NCI-H345 treated with DMSO at 0.1 percent for 48 hours (cell line): ENCODE results near the gene PRKAG2.
A peak's percentile ranks its signal among the peaks of the same experiment; 100 is the strongest.

Experiments used
- DNase-seq: peaks from one replicate; lab custom pipeline; 2025; ENCODE audit not compliant: unreplicated experiment; lab: John Stamatoyannopoulos, UW

Gene PRKAG2

DNA sequence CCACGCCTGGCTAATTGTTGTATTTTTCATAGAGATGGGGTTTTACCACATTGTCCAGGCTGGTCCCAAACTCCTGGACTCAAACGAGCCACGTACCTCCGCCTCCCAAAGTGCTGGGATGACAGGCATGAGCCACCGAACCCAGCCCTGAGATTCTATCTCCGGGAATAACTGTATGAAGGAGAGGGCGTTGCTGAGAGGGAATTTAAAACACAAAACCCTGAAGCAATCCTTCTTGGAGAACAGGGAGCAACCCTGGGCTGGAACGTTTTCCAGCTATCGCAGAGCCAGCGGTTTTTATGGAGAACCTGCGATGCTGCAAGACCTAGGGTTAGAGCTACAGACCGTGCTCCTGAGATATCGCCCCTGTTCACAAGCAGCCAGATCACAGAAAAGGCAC, 144.6 kb downstream of the PRKAG2 start:
- no peak for DNase-seq

DNA sequence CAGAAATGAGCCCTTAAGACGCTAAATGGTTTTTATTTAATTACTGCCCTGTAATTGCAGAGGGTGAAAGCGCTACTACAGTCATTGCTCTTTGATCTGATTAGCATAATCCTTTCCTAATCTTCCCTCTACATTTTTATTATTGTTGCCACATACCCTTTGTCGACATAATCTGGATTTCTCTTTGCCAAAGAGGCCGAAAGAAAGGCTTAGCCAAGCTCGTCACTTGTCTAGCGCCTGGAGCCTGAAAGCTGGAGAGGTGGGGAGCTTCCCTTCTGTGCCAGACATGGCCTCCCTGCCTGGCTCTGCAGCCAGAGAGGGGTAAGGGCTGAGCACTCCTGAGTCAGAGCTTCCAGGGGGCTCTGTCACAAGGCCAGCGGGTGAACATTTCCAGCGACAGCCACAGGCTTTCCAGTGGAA, 145.9 kb downstream of the PRKAG2 start:
- DNase-seq = no peak

DNA sequence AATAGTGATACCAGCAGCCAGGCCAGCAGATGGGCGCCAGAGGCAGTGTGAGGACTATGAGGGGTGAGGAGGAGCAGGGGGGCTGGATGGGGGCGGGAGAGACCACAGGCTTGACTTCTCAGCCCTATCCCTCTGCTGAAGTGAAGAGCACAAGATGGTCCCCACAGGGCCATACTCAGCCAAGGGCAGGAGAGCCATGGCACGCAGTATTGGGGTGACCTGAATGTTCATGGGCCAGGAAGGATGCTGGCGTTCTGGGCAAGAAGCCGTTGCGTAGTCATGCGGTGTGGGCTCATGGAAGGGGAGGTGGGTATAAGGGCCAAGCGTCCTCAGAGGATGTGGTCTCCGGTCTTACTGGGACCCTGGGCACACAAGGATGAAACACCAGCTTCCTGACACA, 146.3 kb downstream of the PRKAG2 start:
- no peak for DNase-seq

DNA sequence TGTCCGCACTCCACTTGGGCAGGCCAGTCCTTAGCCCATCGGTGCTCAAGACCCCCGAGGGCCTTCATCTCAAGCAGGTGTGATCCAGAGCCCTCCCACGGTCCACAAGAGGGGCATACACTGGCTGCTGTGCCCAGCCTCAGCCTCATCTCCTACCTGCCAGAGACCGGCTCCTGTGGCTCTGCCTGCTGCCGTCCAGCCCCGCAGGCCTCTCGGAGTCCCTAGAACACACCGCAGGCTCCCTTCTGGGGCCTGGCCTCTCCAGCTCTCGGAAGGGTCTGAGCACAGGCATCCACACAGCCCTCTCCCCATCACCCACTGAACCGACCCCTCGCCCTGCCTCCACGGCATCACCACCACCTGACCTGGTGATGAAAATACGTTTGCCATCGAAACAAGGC, 147.4 kb downstream of the PRKAG2 start:
- no peak for DNase-seq

DNA sequence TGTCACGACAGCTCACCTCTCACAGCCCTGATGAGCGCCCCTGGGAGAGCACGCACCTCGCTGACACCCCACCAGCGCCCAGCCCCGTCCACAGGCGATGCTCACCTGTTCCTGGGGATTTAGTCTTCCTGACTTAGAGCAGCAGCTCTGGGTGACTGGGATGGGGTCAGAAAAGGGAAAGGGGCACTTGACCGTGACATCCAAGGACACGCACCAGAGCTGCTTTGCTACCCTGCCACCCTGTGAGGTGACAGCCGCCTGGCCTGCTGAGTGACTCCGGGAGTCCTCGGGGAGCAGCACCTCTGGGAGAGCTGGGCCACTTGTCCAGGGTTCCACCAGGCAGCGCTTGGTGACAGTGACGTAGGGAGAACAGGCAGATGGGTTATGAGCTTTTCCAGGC, 148.2 kb downstream of the PRKAG2 start:
- no peak for DNase-seq

DNA sequence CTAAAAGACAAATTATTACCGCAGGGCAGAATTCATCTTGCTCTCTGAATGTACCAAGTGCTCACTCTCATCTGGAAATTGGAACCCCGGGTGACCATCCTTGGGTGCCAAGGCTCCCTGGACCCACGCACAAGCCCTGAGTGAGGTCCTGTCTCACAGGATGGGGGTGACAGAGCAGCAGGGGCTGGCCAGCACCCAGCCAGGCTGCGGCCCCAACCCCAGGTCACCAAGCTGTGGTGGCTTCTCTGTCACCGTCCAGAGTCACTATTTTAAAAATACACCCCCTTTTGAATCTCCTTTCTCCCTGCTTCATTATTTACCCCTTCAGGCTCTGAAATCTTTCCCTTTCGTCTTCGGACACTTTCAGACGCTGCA, 148.6 kb downstream of the PRKAG2 start:
- DNase-seq = no peak

DNA sequence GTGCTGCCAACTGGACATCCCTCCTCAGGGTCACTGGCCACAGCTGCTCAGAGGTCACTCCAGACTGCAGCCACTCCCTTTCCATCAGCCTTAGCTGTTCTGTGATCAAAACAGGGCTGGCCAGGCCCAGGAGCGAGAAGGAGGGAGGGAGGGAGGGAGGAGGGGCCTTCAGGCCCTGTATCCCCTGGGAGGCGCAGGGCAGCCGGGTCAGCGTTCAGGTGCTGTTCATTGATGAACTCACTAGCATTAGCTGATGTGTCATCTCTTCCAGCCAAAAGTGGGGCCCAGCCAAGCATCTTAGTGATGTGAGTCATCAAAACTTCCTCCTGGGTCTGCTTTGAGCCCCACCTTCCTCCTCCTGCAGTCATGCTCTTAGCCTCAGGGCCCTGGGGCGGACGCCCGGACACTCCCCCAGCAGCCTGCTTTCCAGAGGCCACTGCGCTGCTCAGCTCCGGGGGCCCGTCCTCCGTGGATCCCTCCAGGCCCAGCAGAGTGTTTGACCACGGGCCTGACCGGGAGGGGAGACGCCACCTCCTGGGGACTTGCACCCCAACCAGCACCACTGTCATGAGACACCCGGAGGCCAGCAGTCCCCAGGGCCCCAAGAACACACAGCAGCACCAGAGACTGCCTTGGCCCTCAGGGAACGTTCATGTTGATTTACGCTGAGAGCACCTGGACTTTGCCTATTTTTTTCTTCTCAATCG, 149.2 kb downstream of the PRKAG2 start:
- DNase-seq = no peak

DNA sequence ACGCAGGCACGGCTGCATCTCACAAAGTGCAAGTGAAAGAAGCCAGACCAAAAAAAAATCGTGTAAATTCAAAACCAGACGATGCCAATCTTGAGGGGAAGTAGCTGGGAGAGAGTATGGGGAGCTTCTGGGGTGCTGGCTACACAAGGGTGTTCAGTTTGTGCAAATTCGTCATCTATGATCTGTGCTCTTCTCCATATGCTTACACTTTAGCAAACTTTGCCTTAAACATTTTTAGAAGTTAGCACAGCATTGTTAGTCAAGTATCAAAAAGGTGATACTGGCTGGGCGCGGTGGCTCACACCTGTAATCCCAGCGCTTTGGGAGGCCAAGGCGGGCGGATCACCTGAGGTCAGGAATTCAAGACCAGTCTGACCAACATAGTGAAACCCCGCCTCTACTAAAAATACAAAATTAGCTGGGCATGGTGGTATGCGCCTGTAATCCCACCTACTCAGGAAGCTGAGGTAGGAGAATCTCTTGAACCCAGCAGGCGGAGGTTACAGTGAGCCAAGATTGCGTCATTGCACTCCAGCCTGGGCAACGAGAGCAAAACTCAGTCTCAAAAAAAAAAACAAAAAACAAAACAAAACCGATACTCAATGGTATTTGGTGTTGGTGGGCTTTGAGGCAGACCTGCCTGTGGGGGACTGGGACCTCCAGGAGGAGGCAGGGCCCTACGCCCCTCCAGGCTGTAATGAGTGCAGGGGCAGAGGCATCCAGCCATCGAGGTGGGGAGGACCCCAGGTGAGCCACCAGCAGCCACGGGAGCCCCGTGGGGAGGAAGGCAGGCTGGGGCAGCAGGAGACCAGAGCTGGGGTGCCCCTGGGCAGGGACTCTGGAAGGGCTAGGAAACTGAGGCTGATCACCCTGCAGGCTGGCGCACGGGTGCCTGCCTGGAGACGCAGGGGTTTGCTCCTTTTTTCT, 150.0 kb downstream of the PRKAG2 start:
- DNase-seq = no peak

DNA sequence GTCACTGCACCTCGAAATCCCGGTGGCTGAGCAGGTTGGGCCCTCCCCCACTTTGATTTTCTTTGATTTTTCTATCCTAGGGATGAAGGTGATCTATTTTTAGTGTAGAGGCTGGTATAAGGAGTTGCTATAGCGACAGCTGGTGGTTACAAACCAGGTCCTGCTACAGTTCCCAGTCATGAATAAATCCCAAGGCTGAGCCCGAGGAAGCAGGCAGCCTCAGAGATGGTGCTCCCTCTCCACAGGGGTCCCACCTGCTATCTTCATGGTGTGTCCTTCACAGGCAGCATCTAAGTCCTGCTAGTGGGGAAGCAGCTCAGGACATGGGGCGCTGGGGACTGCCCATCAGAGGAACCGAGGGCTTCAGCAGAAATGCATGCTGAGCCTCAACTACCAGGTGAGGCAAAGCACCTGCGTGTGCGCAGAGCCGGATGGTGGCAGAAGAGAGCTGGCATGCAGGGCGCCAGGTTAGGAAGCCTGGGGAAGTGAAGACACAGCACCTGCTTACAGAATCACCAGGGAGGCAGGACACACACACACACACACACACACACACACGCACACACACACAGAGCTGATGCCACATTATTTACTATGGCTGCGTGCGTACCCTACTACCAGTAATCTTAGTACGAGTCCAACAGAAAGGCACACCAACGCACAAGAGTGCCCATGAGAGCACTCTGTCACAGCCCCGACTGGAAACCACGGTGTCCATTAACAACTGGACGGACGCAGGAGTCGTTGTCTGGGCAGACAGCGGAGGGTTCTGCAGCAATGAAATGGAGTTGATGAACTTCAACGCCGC, 150.9 kb downstream of the PRKAG2 start:
- peak; percentile 68 for DNase-seq

DNA sequence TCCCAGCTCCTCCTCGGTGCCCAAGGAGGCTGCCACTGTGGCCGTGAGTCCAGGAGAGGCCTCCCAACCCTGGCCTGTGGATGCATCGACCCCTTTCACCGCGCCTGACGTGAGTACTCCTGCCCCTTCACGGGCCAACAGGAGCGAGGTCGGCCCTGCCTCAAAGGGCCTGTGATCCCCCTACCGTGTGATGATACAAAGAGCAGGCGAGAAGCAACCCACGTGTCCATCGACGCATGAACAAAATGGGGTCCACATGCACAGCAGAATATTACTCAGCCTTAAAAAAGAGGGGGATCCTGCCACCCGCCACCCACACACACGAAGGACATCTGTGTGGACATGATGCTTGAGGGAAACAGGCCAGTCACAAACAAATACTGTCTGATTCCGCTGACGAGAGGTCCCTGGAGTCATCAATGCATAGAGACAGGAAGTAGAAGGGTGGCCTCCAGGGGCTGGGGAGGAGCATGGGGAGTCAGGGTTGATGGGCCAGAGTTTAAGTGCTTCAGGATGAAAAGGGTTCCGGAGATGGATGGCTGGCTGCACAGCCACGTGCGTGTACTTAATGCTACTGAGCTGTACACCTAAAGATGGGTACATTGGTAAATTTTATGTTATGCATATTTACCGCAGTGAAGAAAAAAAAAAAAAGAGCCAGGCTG, 151.9 kb downstream of the PRKAG2 start:
- DNase-seq = no peak

DNA sequence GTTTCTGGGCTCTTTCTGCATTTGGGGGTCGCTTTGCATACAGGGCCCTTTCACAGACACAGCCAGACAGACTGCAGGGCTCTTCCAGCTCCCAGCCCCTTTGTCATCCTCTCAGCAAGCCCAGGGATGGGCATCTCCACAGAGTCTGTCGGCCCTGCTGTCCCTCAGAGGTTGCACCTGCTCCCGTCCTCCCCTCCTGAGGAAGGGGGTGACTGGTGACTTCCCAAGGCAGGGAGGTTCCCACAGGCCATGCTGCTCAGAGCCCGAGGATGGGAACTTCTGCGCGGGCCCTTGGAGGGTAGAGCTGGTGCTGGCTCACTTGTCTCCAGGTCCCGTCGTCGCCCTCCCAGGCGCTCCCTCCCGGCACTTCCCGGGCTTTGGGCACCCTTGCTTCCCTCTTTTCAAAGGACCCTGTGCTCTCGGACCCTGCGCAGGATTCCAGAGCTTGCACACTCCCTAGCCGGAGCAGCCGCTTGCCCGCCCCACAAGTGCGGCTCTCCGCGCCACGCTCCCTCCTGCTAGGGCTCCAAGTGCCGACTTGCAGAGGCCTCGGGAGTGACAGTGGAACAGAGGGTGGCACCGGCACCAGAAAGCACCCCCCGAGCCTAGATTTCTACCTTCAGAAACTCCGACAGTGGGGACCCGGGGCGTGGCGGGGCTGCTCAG, 152.5 kb downstream of the PRKAG2 start:
- DNase-seq = no peak

DNA sequence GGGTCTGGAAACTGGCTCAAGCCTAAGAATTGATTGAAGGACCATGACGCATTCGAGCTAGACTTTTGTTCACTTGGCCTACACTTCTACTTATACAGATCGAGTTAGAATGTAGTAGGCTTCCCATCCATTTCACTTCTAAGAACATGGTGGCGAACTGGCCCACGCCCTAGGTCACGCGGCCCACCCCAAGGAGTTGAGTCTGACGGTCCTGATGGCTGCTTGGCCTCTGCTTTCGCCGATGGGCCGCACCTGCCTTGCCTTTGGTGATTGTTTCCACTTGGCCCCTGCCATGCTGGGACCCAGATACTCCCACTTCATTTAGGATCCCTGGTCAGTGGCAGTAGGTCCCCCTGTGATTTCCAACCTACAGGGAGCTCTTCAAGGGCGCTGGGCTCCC, 153.6 kb downstream of the PRKAG2 start:
- no peak for DNase-seq

DNA sequence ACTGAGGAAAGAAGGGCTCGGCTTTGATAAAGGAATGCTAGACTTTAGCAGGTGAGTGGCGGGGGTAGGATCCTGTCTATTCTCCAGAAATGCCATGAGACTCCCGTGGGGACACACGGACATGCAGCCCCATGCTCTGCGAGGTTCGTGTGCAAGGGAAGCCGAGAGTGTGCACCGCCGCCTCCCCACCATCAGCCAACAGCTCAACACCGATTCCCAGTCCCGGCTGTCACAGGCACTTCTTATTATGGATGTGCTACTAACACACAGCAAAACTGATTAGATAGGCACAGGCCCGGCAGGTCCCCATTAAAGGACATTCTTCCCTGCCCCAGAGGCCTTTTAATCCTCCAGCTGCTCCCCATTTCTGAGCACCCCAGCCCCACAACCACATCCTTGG, 154.4 kb downstream of the PRKAG2 start:
- DNase-seq = no peak

DNA sequence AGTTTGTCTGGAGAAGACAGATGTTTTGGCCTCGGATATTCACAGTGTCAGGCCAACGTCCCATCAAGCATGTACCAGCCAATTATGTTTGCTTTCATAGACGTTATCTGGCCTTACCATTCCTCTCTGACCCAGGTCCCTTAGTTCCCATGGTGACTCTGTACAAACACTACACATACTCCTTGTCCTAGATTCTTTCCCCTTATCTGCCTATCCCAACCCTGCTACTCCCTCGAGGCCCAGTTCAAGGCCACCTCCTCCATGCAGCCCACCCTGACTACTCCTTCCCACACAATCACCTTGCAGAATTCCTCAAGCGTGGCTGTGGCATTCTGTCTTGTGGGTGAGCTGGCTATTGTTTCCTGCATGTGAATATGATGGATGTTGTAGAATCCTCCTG, 155.2 kb downstream of the PRKAG2 start:
- no peak for DNase-seq

DNA sequence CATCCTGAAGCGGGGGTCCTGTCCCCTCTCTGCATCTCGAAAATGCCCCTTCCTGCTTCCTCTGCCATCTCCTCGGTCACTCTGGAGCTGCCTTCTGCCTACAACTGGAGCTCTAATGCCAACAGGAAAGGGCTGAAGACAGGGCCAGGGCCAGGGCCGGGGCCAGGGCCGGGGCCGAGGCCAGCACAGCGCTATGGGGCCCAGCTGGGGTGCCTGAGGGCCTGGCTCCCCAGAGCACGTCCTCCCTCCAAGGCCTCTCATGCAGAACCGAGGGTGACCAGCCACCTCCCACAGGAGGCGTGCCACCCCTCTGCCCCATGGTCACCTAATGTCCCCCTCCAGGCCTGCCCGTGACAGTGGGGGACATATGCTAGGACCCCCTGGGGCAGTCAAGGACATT, 155.7 kb downstream of the PRKAG2 start:
- DNase-seq = no peak

DNA sequence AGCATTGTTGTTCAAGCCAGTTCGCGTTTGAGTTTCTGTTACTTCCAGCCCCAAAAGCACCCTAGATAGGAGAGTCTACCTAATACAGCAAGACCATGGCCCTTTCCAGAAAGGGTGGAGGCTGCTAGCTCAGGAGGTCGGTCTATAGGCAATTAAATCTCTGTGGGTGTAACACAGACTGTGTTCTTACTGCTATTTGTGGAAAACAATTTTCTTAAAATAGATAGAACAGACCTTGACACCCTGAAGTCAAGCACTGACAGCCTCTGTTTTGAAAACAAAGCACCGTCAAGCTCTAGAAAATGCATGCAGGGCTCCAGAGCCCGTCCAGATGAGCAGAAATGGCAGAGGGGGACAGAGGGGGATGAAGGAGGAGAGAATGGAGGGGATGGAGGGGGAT, 156.6 kb downstream of the PRKAG2 start:
- no peak for DNase-seq

DNA sequence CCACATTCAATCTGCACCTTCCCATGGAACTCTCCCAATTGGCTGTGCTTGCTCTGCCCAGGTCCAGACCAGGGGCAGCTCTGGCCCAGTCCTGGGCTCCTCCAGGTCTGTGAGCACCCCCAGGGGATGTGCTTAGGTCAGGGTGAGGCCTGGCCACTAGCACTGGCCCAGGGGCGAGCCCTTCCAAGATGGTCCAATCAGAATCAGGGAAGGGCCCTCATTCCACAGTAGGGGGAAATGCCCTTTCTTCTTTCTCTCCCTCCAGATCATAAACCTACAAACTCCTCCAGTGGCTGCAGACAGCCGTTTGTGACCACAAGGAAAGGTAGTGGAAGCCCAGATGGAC, 157.0 kb downstream of the PRKAG2 start:
- no peak for DNase-seq

DNA sequence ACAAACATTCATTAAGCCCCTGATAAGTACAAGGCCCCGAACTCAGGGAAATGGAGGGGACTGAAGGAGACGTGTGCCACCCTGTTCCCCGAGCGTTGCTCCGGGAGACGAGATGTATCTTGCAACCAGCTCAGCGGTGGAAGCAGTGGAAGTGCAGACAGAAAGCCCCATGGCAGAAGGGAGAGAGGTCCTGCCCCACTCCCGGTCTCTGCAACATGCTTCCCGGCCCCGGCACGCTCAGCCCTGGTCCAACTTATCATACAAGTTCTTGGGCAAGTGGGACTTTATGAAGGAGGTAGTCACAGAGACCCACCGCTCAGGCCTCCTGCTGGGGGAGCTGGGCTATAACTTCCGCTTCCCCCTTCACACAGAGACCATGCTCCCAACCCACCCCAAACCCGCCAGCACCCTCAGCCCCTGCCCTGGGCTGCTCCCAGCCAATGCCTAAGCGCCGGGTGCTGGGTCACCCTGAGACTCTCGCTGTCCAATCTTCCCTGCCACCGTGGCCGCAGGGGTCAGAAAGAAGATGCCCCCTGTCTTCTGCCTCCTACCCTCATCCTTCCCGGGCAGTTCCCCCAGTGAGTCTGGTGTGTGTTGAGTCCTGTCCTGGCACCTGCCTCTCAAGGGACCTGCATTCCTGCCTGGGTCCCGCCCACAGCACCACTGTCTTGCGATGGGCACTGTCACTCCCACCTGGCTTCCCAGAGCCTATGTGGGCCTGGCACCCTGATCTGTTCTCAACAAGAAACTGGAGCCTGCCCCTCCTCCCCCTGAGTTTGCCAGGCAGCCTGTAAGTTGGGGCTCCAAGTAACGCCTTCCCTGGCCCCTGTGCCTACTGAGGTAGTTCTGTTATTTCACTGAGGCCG, 157.7 kb downstream of the PRKAG2 start:
- DNase-seq = no peak

DNA sequence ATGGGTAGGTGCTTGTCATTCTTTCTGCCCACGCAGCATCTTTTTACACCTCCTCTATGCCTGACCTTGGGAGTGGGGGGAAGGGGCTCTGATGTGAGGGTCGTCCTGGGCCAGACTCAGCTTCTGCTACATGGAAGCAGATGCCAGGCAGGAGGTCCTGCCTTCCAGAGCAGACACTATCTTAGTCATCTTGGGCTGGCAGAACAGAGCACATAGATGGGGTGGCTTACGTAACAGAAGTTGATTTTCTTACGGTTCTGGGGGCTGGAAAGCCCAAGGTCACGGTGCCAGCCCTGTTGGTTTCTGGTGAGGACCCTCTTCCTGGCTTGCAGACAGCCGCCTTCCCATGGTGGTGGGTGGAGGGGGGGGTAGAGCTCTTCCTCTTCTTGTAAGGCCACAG, 159.0 kb downstream of the PRKAG2 start:
- no peak for DNase-seq

DNA sequence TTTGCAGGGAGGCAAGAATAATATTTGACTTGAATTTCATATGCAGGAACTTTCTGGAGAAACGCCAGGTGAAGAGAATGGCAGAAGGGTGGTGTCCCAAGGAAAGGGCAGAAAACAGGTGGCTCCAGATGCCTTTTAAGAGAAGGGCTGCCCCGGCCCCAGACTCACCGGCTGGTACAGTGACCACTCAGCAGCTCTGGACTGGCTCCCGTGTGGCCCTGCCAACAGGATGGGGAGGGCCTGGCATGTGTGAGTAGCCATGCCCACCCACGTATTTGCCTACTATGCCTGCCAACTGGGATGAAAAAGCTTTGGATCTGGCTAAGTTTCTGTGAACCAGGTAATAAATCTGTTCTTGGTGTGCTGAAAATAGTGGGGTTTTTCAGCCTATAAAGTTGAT, 159.5 kb downstream of the PRKAG2 start:
- no peak for DNase-seq
